ENCODE results near the gene SLC24A1.

- TF ChIP-seq CTCF (IDR thresholded peaks at IDR 0.05): no peak
- TF ChIP-seq POLR2A (IDR thresholded peaks at IDR 0.05): no peak
Observed at GRCh38 chr15:65666257-65666656, 44.5 kb downstream of the SLC24A1 start.
